Esophagus muscularis mucosa (tissue), 3 donors: Measurements from ENCODE around the gene FANCC.

ENCODE experiments used
- POLR2A ChIP-seq: fragments of 450-650 bp; IDR thresholded peaks from one replicate; pipeline ENCODE4 v1.6.1; 2017; ENCODE audit warnings: antibody characterized with exemption, moderate library complexity, mild to moderate bottlenecking, low read depth
- POLR2AphosphoS5 ChIP-seq, 2 donors: sonication (generic); formaldehyde crosslinking; IDR thresholded peaks; one replicate each; pipeline ENCODE4 v1.6.1; 2017; ENCODE audit warnings: antibody characterized with exemption in 2 of 2
- TF ChIP-seq, protein P1 (sequence below), 3 experiments: fragments of 200-600 bp in 2 of 3; fragments of 450-650 bp in 1 of 3; sonication (generic) in 2 of 3; IDR thresholded peaks; one replicate each; pipeline ENCODE4 v1.5.1; 2017 to 2019; ENCODE audit warnings: antibody characterized with exemption in 3 of 3, mild to moderate bottlenecking in 2 of 3, moderate library complexity in 1 of 3

DNA sequence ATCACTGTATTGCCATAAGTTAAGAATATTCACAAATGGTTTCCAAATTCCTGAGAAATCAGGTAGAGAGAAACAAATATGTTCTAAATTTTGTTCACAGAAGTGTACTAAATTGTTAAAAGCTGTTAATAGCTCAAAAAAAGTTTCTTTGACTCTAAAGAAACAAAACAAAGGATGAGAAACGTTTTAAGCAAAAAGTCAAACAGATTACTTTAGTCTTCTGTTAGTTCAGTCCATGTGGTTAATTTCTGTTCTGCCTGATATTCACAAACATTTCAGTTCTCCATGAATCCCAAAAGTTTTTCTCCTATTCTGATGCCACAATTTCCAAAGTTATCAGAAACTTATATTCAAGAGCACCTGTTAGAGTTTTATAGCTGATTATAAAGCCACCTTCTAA is 7.7 kb upstream of the FANCC start:
- TF ChIP-seq, protein P1, sequence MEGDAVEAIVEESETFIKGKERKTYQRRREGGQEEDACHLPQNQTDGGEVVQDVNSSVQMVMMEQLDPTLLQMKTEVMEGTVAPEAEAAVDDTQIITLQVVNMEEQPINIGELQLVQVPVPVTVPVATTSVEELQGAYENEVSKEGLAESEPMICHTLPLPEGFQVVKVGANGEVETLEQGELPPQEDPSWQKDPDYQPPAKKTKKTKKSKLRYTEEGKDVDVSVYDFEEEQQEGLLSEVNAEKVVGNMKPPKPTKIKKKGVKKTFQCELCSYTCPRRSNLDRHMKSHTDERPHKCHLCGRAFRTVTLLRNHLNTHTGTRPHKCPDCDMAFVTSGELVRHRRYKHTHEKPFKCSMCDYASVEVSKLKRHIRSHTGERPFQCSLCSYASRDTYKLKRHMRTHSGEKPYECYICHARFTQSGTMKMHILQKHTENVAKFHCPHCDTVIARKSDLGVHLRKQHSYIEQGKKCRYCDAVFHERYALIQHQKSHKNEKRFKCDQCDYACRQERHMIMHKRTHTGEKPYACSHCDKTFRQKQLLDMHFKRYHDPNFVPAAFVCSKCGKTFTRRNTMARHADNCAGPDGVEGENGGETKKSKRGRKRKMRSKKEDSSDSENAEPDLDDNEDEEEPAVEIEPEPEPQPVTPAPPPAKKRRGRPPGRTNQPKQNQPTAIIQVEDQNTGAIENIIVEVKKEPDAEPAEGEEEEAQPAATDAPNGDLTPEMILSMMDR (IDR thresholded peaks at IDR 0.05): no peak
- TF ChIP-seq POLR2A (no peak), POLR2AphosphoS5 (IDR thresholded peaks at IDR 0.05) (no peak)
